BLaER1 treated with 17β-estradiol and CSF1 and Interleukin-3, amounts not matched to agents 10 nM and 100 nM (cell line): ENCODE measurements around the gene PEDS1.

Experiments used
- H3K27ac ChIP-seq, 11 experiments: shearing (Covaris generic); formaldehyde crosslinking; 2 replicates each; pipeline ENCODE4 v1.8.1; 2022
- H3K27me3 ChIP-seq, 11 experiments: shearing (Covaris generic); formaldehyde crosslinking; 2 replicates each; pipeline ENCODE4 v1.8.1; 2022
- H3K36me3 ChIP-seq, 11 experiments: shearing (Covaris generic); formaldehyde crosslinking; 2 replicates each; pipeline ENCODE4 v1.8.1; 2022
- H3K4me1 ChIP-seq, 10 experiments: shearing (Covaris generic); formaldehyde crosslinking; 2 replicates each; pipeline ENCODE4 v1.8.1; 2022
- H3K4me2 ChIP-seq, 11 experiments: shearing (Covaris generic); formaldehyde crosslinking; 2 replicates each; pipeline ENCODE4 v1.8.1; 2022
- H3K4me3 ChIP-seq, 10 experiments: shearing (Covaris generic); formaldehyde crosslinking; 2 replicates each; pipeline ENCODE4 v1.8.1; 2022
- H3K9ac ChIP-seq, 11 experiments: shearing (Covaris generic); formaldehyde crosslinking; 2 replicates each; pipeline ENCODE4 v1.8.1; 2022
- H3K9me3 ChIP-seq, 11 experiments: shearing (Covaris generic); formaldehyde crosslinking; replicated peaks in 1 of 11; 2 replicates each; pipeline ENCODE4 v1.8.1; 2022
- H4K20me1 ChIP-seq, 11 experiments: shearing (Covaris generic); formaldehyde crosslinking; 2 replicates each; pipeline ENCODE4 v1.8.1; 2022
- Cebpa-rat ChIP-seq, 11 experiments: shearing (Covaris generic); IDR thresholded peaks; 2 replicates each; pipeline ENCODE4 v1.8.1; 2022

PEDS1 gene

DNA sequence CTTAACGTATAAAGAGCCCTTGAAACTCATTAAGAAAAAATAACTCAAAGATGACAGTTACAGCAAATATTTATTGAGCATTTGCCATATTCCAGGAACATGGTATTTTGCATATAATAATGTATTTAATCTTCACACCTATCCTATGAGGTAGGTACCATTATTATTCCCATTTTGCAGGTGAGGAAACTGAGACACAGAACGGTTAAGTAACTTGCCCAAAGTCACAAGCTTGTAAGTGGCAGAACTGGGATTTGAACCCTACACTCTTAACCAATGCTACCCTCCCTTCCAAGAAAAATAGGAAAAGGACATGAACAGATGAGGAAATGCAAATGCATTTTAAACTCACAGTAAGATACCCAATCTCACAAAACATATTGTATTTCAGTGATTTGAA, 35.3 kb downstream of the PEDS1 start:
- Histone ChIP-seq H3K9me3 (no peaks in the 10 kb centered on the region), H3K36me3 (peaks cover 2 to 10% (median 6%) of the 10 kb centered on the region in 11 experiments; a peak in 16 of 22 replicates), H3K4me2 (no peak overlapping the region), H3K4me3 (no peak overlapping the region), H3K4me1 (peaks cover 23 to 39% (median 33%) of the 10 kb centered on the region in 10 experiments), H4K20me1 (no peaks in the 10 kb centered on the region), H3K9ac (no peak overlapping the region), H3K27me3 (no peaks in the 10 kb centered on the region), H3K27ac (no peak overlapping the region)
- no peak for TF ChIP-seq Cebpa-rat (IDR thresholded peaks at IDR 0.05)

GRCh38 chr20:50116368-50116999, 37.0 kb downstream of the PEDS1 start:
- H3K27me3 ChIP-seq = no peaks in the 10 kb centered on the region
- no peak for TF ChIP-seq Cebpa-rat (IDR thresholded peaks at IDR 0.05)
- no peaks in the 10 kb centered on the region for H3K9me3 ChIP-seq
- peaks cover 4 to 12% (median 8%) of the 10 kb centered on the region in 11 experiments; a peak in 18 of 22 replicates for H4K20me1 ChIP-seq
- peak overlapping the region; percentile 35 to 84 (median 77); a peak in 18 of 22 replicates for H3K9ac ChIP-seq
- peak overlapping the region; percentile 97 to 99 (median 98) for H3K4me2 ChIP-seq
- H3K27ac ChIP-seq = peak overlapping the region in 9 of 11 experiments; percentile 37 to 98 (median 70); a peak in 18 of 22 replicates
- peaks cover 31 to 47% (median 40%) of the 10 kb centered on the region in 10 experiments for H3K4me1 ChIP-seq
- peaks cover 0 to 1% (median 0%) of the 10 kb centered on the region in 11 experiments; a peak in 1 of 22 replicates for H3K36me3 ChIP-seq
- H3K4me3 ChIP-seq = peak overlapping the region; percentile 61 to 74 (median 68); a peak in 18 of 20 replicates

DNA sequence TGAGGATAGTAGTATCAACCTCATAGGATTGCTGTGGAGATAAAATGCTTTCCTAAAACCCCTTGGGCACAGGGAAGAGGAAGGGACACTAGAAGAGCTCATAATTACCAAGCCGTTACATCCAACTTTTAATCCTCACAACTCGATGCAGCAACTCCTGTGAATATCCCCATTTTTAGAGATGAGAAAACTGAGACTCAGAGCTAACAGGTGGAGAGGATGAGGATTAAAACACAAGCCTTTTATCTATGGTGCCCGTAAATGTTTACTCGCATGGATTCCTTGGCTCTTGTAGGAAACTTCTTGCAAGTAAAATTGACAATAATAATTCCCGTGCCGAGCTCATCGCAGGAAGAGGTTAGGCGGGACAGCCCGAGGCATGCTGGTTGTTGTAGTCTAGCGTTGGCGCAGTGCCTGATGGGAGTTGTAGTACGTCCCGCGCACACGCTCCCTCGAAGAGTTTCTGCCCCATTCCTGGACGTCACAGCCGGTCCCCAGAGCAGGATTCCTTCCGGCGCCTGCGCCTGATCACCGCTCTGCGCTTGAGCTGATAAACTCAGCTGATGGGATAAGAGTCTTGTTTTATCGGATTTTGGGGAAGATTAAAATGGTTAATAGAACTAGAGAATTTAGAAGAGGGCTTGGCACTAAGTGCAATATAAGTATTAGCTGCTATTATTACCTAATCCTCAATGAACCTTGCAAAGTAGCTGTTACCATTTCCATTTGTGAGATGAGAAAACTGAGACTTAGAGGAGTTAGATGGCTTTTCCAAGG, 37.7 kb downstream of the PEDS1 start:
- Histone ChIP-seq H3K4me2 (peak overlapping the region; percentile 97 to 99 (median 98)), H3K9ac (peak overlapping the region; percentile 72 to 84 (median 79)), H3K27me3 (no peaks in the 10 kb centered on the region), H3K27ac (peak overlapping the region; percentile 37 to 98 (median 63); a peak in 21 of 22 replicates), H3K4me3 (peak overlapping the region; percentile 61 to 74 (median 68)), H3K4me1 (peaks cover 38 to 50% (median 47%) of the 10 kb centered on the region in 10 experiments), H4K20me1 (peaks cover 11 to 19% (median 15%) of the 10 kb centered on the region in 11 experiments; a peak in 18 of 22 replicates), H3K9me3 (no peaks in the 10 kb centered on the region), H3K36me3 (peaks cover 0 to 7% (median 0%) of the 10 kb centered on the region in 11 experiments; a peak in 2 of 22 replicates)
- no peak for TF ChIP-seq Cebpa-rat (IDR thresholded peaks at IDR 0.05)

DNA sequence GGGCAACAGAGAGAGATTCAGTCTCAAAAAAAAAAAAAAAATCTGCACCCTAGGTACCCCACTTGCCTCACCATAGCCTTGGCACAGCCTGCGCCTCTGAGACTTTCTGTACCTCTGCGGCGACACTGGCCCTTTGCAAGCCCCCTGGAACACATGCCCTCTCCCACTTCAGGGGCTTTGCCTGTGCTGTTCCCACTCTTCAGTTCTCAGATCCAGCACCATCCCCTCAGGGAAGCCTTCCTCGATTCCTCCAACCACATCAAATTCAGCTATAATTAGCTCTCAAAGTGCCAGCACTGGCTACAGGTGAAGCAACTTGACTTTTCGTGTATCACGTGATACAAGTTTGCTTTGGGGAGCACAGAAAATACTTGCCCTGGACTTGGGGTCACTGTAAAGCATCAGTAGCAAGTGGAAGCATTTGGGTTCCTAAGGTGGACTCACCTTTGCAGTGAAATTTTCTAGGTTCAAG, 38.4 kb downstream of the PEDS1 start:
- no peaks in the 10 kb centered on the region for H3K9me3 ChIP-seq
- peaks cover 18 to 26% (median 22%) of the 10 kb centered on the region in 11 experiments; a peak in 19 of 22 replicates for H4K20me1 ChIP-seq
- H3K4me1 ChIP-seq = peaks cover 45 to 57% (median 54%) of the 10 kb centered on the region in 10 experiments
- TF ChIP-seq Cebpa-rat (IDR thresholded peaks at IDR 0.05) = no peak
- H3K9ac ChIP-seq = peak overlapping the region; percentile 72 to 84 (median 79)
- H3K36me3 ChIP-seq = peaks cover 0 to 7% (median 0%) of the 10 kb centered on the region in 11 experiments; a peak in 2 of 22 replicates
- H3K27ac ChIP-seq = peak overlapping the region; percentile 32 to 98 (median 63); a peak in 21 of 22 replicates
- H3K4me2 ChIP-seq = peak overlapping the region; percentile 97 to 99 (median 98)
- no peaks in the 10 kb centered on the region for H3K27me3 ChIP-seq
- peak overlapping the region; percentile 61 to 74 (median 68) for H3K4me3 ChIP-seq

DNA sequence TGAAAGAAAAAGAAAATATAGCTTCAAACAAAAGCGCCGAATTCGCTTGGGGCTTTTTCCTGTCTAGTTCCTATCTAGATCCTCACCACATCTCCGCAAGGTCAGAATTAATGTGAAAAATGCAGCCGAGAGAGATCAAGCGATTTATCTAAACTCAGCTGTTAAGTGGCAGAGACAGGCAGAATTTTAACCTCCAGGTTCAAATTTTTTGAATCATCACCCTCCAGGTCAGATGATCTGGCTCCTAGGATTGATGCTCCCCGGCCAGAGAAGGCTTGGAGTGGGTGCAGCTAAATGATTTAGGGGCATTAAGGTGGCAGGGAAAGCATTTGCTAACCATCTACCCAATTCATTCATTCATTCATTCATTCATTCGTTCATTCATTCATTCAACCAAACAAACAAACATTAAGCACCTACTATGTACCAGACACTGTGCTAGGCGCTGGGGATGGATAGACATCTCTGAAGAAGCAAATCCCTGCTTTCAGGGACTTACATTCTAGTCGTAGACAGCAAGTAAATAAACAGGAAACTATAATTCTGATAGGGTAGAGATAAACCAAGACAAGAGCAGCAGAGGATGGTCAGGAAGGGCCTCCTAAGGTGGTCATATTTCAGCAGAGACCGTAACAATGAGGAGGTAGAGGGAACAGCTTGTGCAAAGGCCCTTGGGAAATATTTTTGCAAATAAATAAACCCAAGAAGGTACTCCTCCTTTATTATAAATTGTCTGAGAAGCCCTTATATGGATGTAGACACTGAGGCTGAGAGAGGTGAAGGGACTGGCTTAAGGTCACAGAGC, 39.9 kb downstream of the PEDS1 start:
- Histone ChIP-seq H3K27me3 (no peaks in the 10 kb centered on the region), H3K9ac (peak overlapping the region; percentile 92 to 98 (median 97)), H4K20me1 (peaks cover 33 to 41% (median 37%) of the 10 kb centered on the region in 11 experiments; a peak in 19 of 22 replicates), H3K4me2 (peak overlapping the region; percentile 88 to 99 (median 98)), H3K4me3 (peak overlapping the region; percentile 77 to 98 (median 90)), H3K4me1 (peaks cover 60 to 71% (median 68%) of the 10 kb centered on the region in 10 experiments), H3K36me3 (peaks cover 0 to 13% (median 5%) of the 10 kb centered on the region in 11 experiments; a peak in 17 of 22 replicates), H3K27ac (peak overlapping the region; percentile 88 to 99 (median 97)), H3K9me3 (no peaks in the 10 kb centered on the region)
- TF ChIP-seq Cebpa-rat (IDR thresholded peaks at IDR 0.05) = peak in 1 of 11 experiments; percentile 33; a peak in 1 of 22 replicates

DNA sequence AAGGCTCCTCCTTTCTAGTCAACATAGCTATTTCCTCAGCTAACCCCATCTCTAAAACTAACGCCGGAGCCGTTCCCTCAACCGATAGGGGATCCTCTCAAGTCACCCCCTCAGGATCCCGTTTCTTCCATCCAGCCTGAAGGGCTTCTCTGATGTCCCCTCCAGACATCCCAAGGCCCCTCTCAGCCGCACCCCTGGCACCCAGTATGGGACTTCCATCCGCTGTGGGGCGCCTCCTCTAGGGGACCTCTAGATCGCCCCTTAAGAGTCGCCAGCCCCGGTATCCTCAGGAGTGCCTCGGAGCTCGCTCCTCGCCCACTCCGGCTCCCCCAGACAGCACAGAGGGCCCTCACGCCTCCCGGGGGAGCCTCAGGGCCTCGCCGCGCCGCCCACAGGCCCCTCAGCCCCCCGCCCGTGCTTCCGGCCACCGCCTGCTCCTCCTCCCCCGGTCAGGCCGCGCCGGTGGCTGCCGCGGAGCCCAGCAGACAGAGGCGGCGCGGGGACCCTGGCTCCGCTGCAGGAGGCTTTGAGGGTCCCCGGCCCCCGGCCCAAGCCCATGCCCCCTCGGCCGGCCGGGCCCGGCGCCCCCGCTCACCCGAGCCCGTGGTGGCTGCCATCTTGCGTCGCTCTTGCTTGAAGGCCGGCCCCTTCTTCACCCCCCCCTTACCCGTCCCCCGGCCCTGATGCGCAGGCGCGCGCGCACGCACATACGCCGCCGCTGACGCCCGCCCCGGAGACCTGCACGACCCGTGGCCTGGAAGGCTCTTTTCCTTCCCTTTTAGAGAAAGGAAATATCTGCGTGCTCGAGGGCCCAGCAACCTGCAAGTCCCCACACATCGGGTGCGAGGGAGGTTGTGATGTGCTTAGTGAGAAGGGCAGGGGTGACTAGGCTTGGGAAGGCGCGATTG, 40.8 kb downstream of the PEDS1 start, which contains the start of gene UBE2V1:
Gene UBE2V1 (minus strand): TSS at position 639 of the 908 bp plus-strand sequence. CDS start 22 bp downstream, at position 617.
- TF ChIP-seq Cebpa-rat (IDR thresholded peaks at IDR 0.05) = 0 out of 22 replicates have a peak, but pooled peaks of 1 of the 11 experiments have one; percentile 9
- Histone ChIP-seq H3K36me3 (peaks cover 6 to 22% (median 14%) of the 10 kb centered on the region in 11 experiments; a peak in 21 of 22 replicates), H3K9me3 (no peaks in the 10 kb centered on the region), H3K27ac (peak within 1 kb of the TSS; percentile 88 to 99 (median 97)), H3K9ac (peak within 1 kb of the TSS; percentile 92 to 98 (median 97)), H4K20me1 (peaks cover 41 to 49% (median 45%) of the 10 kb centered on the region in 11 experiments; a peak in 20 of 22 replicates), H3K27me3 (no peaks in the 10 kb centered on the region), H3K4me3 (peak within 1 kb of the TSS; percentile 77 to 98 (median 90)), H3K4me2 (peak within 1 kb of the TSS; percentile 96 to 99 (median 98)), H3K4me1 (peaks cover 68 to 80% (median 77%) of the 10 kb centered on the region in 10 experiments)

DNA sequence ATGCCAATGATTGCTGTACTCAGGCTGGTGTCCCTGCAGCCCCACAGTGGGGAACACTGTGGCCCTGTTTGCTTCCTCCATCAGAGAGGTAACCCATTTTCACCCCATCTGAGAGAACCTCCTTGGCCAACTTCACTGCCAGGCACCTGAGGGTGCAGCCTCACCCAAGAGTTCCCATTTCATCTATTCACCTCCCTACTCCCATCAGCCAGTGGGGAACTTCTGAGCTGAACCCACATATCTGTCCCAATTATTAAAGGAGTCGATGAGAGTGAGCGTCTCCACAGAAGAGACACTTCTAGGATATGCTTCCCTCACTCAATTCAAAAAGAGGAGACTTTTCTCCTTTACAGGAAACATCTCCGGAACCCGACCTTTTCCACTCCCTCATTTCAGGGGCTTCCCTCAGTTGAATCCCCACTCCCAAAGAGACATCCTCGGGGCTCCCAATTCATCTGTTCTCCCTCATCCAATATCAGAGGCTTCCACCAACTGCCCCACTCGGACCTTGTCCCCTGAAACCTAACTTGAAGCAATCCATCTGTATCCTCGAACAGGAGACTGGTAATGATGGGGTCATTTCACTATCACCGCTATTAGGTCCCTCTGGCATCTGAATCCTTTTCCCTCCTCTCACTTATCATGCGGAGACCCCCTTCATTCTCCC, 41.6 kb downstream of the PEDS1 start:
- Histone ChIP-seq H3K9ac (peak overlapping the region; percentile 92 to 98 (median 97)), H3K36me3 (peaks cover 6 to 27% (median 20%) of the 10 kb centered on the region in 11 experiments; a peak in 21 of 22 replicates), H3K27me3 (no peaks in the 10 kb centered on the region), H4K20me1 (peaks cover 49 to 57% (median 54%) of the 10 kb centered on the region in 11 experiments; a peak in 21 of 22 replicates), H3K4me1 (peaks cover 76 to 88% (median 85%) of the 10 kb centered on the region in 10 experiments), H3K4me3 (peak overlapping the region; percentile 77 to 98 (median 90)), H3K9me3 (no peaks in the 10 kb centered on the region), H3K27ac (peak overlapping the region; percentile 88 to 99 (median 97)), H3K4me2 (peak overlapping the region; percentile 96 to 99 (median 98))
- no peak for TF ChIP-seq Cebpa-rat (IDR thresholded peaks at IDR 0.05)
